HepG2 (cell line): ENCODE measurements around the gene EPB41L3.

Experiments used
- BCLAF1 ChIP-seq: fragments of 450-650 bp; IDR thresholded peaks from 2 replicates; pipeline ENCODE4 v1.6.1; 2017; ENCODE audit warnings: mild to moderate bottlenecking
- HNRNPUL1 ChIP-seq: fragments of 200-400 bp; formaldehyde crosslinking; IDR thresholded peaks from 2 replicates; pipeline ENCODE4 v1.6.1; 2017; ENCODE audit warnings: low read depth, mild to moderate bottlenecking, low read length, moderate library complexity
- NFRKB ChIP-seq: fragments of 450-650 bp; IDR thresholded peaks from 2 replicates; pipeline ENCODE4 v1.6.1; 2017
- POLR2AphosphoS5 ChIP-seq: IDR thresholded peaks from 2 replicates; pipeline ENCODE4 v1.6.1; 2012; ENCODE audit warnings: low read depth, low read length
- XRCC5 ChIP-seq: fragments of 200-400 bp; formaldehyde crosslinking; optimal IDR thresholded peaks from 2 replicates; pipeline ENCODE3; 2017; ENCODE audit warnings: mild to moderate bottlenecking, low read length
- TF ChIP-seq, protein P1 (sequence below): sonication (generic); formaldehyde crosslinking; IDR thresholded peaks from 2 replicates; pipeline ENCODE4 v1.4.0; 2020; ENCODE audit warnings: mild to moderate bottlenecking, missing genetic modification reagents
- TF ChIP-seq, protein P2 (sequence below): sonication (generic); formaldehyde crosslinking; IDR thresholded peaks from one replicate; pipeline ENCODE4 v1.5.1; 2020; ENCODE audit warnings: mild to moderate bottlenecking, missing genetic modification reagents; ENCODE audit errors: not compliant biosample characterization

DNA sequence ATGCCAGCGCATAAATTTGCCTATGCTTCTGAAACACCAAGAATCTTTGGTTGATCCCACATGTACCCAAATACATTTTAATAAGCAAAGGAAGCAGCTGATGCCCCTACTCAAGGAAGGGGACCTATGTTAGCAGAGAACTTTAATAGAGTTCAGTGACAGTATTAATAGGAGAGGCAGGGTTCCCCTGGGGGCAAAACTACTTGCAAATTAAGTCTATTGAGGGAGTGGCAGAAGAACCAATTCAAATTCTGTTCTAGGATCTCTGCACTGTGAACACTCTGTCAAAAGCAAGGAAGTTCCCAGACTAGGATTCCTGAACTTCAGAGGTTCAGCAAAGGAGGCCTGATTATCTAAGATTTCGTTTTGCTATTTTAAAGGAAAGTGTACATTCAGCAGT, 47.5 kb downstream of the EPB41L3 start:
- TF ChIP-seq XRCC5, result no peak
- TF ChIP-seq, protein P1, sequence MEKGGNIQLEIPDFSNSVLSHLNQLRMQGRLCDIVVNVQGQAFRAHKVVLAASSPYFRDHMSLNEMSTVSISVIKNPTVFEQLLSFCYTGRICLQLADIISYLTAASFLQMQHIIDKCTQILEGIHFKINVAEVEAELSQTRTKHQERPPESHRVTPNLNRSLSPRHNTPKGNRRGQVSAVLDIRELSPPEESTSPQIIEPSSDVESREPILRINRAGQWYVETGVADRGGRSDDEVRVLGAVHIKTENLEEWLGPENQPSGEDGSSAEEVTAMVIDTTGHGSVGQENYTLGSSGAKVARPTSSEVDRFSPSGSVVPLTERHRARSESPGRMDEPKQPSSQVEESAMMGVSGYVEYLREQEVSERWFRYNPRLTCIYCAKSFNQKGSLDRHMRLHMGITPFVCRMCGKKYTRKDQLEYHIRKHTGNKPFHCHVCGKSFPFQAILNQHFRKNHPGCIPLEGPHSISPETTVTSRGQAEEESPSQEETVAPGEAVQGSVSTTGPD (CRISPR knock-in tag), result no peak
- no peak for TF ChIP-seq BCLAF1
- no peak for TF ChIP-seq NFRKB
- TF ChIP-seq POLR2AphosphoS5, result no peak
- no peak for TF ChIP-seq HNRNPUL1
- TF ChIP-seq, protein P2, sequence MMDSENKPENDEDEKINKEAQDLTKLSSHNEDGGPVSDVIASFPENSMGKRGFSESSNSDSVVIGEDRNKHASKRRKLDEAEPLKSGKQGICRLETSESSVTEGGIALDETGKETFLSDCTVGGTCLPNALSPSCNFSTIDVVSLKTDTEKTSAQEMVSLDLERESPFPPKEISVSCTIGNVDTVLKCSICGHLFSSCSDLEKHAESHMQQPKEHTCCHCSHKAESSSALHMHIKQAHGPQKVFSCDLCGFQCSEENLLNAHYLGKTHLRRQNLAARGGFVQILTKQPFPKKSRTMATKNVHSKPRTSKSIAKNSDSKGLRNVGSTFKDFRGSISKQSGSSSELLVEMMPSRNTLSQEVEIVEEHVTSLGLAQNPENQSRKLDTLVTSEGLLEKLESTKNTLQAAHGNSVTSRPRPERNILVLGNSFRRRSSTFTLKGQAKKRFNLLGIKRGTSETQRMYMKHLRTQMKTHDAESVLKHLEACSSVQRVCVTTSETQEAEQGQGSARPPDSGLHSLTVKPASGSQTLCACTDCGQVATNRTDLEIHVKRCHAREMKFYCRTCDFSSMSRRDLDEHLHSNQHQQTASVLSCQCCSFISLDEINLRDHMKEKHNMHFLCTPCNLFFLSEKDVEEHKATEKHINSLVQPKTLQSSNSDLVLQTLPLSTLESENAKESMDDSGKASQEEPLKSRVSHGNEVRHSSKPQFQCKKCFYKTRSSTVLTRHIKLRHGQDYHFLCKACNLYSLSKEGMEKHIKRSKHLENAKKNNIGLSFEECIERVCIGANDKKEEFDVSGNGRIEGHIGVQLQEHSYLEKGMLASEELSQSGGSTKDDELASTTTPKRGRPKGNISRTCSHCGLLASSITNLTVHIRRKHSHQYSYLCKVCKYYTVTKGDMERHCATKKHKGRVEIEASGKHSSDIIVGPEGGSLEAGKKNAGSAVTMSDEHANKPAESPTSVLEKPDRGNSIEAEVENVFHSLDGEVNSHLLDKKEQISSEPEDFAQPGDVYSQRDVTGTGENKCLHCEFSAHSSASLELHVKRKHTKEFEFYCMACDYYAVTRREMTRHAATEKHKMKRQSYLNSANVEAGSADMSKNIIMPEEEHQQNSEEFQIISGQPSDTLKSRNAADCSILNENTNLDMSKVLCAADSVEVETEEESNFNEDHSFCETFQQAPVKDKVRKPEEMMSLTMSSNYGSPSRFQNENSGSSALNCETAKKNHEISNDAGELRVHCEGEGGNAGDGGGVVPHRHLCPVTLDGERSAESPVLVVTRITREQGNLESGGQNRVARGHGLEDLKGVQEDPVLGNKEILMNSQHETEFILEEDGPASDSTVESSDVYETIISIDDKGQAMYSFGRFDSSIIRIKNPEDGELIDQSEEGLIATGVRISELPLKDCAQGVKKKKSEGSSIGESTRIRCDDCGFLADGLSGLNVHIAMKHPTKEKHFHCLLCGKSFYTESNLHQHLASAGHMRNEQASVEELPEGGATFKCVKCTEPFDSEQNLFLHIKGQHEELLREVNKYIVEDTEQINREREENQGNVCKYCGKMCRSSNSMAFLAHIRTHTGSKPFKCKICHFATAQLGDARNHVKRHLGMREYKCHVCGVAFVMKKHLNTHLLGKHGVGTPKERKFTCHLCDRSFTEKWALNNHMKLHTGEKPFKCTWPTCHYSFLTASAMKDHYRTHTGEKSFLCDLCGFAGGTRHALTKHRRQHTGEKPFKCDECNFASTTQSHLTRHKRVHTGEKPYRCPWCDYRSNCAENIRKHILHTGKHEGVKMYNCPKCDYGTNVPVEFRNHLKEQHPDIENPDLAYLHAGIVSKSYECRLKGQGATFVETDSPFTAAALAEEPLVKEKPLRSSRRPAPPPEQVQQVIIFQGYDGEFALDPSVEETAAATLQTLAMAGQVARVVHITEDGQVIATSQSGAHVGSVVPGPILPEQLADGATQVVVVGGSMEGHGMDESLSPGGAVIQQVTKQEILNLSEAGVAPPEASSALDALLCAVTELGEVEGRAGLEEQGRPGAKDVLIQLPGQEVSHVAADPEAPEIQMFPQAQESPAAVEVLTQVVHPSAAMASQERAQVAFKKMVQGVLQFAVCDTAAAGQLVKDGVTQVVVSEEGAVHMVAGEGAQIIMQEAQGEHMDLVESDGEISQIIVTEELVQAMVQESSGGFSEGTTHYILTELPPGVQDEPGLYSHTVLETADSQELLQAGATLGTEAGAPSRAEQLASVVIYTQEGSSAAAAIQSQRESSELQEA, result no peak
